Measurements from ENCODE around the gene SMYD3.

DNA sequence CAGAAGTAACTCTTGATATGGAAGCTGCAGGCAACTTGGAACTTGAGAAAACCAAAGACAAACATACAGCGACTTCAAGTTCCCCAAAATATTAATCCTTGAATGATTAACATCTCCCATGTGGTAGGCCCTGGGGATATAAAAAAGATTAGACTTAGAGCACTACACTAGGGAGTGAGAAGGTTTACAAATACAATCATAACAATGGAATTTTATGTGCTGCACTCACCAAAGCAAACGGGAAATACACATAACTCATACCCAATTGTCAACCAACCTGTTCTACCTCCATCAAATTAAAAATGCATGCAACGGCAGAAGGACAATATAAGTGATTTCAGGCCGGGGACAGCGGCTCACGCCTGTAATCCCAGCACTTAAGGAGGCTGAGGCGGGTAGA lies 3.7 kb downstream of the SMYD3 start:
- TF ChIP-seq POLR2AphosphoS5 (IDR thresholded peaks at IDR 0.05), result no peak
- no peak for TF ChIP-seq POLR2A (IDR thresholded peaks at IDR 0.05; ENCODE audit: low read depth)
- TF ChIP-seq, protein P1, sequence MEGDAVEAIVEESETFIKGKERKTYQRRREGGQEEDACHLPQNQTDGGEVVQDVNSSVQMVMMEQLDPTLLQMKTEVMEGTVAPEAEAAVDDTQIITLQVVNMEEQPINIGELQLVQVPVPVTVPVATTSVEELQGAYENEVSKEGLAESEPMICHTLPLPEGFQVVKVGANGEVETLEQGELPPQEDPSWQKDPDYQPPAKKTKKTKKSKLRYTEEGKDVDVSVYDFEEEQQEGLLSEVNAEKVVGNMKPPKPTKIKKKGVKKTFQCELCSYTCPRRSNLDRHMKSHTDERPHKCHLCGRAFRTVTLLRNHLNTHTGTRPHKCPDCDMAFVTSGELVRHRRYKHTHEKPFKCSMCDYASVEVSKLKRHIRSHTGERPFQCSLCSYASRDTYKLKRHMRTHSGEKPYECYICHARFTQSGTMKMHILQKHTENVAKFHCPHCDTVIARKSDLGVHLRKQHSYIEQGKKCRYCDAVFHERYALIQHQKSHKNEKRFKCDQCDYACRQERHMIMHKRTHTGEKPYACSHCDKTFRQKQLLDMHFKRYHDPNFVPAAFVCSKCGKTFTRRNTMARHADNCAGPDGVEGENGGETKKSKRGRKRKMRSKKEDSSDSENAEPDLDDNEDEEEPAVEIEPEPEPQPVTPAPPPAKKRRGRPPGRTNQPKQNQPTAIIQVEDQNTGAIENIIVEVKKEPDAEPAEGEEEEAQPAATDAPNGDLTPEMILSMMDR (IDR thresholded peaks at IDR 0.05), result no peak
- no peak for TF ChIP-seq EP300 (IDR thresholded peaks at IDR 0.05)
